Measurements from ENCODE around the gene PUS10.
"Not testable (repeated sequence)": the region's sequence is repeated elsewhere in the genome, so short reads cannot be mapped to it uniquely, and the experiment has no call there.

Gene PUS10

GRCh38 chr2:60925994-60926740 lies 91.9 kb downstream of the PUS10 start:
- 0 out of 2 replicates have a peak, but pooled peaks have one; percentile 11 for TF ChIP-seq FOXA1 (IDR thresholded peaks at IDR 0.05)
- TF ChIP-seq LEF1 (IDR thresholded peaks at IDR 0.05; ENCODE audit: borderline replicate concordance), result no peak
- no peak for TF ChIP-seq ARNT (IDR thresholded peaks at IDR 0.05)
- peak; percentile 10 for DNase-seq (ENCODE audit: extremely low spot score)
- POLR2A ChIA-PET, result no interaction called here
- CTCF ChIA-PET, result no interaction called here

GRCh38 chr2:60907329-60907728 lies 110.7 kb downstream of the PUS10 start:
- DNase-seq (ENCODE audit: extremely low spot score), result no peak
- ChIA-PET POLR2A (no interaction called here), CTCF (no interaction called here)
- TF ChIP-seq ZNF384 (IDR thresholded peaks at IDR 0.05) (no peak), FOXM1 (IDR thresholded peaks at IDR 0.05; ENCODE audit: borderline replicate concordance) (no peak), BHLHE40 (IDR thresholded peaks at IDR 0.05; ENCODE audit: borderline replicate concordance) (no peak), CTBP1 (IDR thresholded peaks at IDR 0.05; ENCODE audit: borderline replicate concordance) (no peak), TARDBP (IDR thresholded peaks at IDR 0.05) (no peak), LEF1 (IDR thresholded peaks at IDR 0.05; ENCODE audit: borderline replicate concordance) (no peak), NFRKB (IDR thresholded peaks at IDR 0.05) (no peak), FOXA1 (IDR thresholded peaks at IDR 0.05) (no peak), SP1 (IDR thresholded peaks at IDR 0.05) (no peak), SUZ12 (IDR thresholded peaks at IDR 0.05) (no peak), PKNOX1 (IDR thresholded peaks at IDR 0.05) (no peak), L3MBTL2 (conservative IDR thresholded peaks at IDR 0.05) (no peak), HDGF (IDR thresholded peaks at IDR 0.05; ENCODE audit: borderline replicate concordance) (no peak), ARNT (IDR thresholded peaks at IDR 0.05) (no peak)

GRCh38 chr2:60906395-60906794 lies 111.7 kb downstream of the PUS10 start:
- TF ChIP-seq FOXM1 (IDR thresholded peaks at IDR 0.05; ENCODE audit: borderline replicate concordance) (no peak), CTBP1 (IDR thresholded peaks at IDR 0.05; ENCODE audit: borderline replicate concordance) (no peak), ZNF384 (IDR thresholded peaks at IDR 0.05) (no peak), PKNOX1 (IDR thresholded peaks at IDR 0.05) (no peak), ELF4 (IDR thresholded peaks at IDR 0.05) (no peak), FOXK2 (IDR thresholded peaks at IDR 0.05) (no peak), HDGF (IDR thresholded peaks at IDR 0.05; ENCODE audit: borderline replicate concordance) (no peak), NFRKB (IDR thresholded peaks at IDR 0.05) (no peak), TARDBP (IDR thresholded peaks at IDR 0.05) (no peak), LEF1 (IDR thresholded peaks at IDR 0.05; ENCODE audit: borderline replicate concordance) (no peak), ARNT (IDR thresholded peaks at IDR 0.05) (no peak), L3MBTL2 (conservative IDR thresholded peaks at IDR 0.05) (no peak), SUZ12 (IDR thresholded peaks at IDR 0.05) (no peak), SP1 (IDR thresholded peaks at IDR 0.05) (no peak), BHLHE40 (IDR thresholded peaks at IDR 0.05; ENCODE audit: borderline replicate concordance) (no peak), FOXA1 (IDR thresholded peaks at IDR 0.05) (no peak)
- ChIA-PET CTCF (no interaction called here), POLR2A (no interaction called here)
- no peak for DNase-seq (ENCODE audit: extremely low spot score)

- DNase-seq (ENCODE audit: extremely low spot score); CTCF ChIA-PET; POLR2A ChIA-PET: not testable (repeated sequence)
These were observed 112.2 kb downstream of the PUS10 start for GRCh38 chr2:60905867-60906266.

GRCh38 chr2:60901296-60901695 lies 116.8 kb downstream of the PUS10 start:
- POLR2A ChIA-PET; DNase-seq (ENCODE audit: extremely low spot score); CTCF ChIA-PET: not testable (repeated sequence)

- POLR2A ChIA-PET, result no interaction called here
- no peak for DNase-seq (ENCODE audit: extremely low spot score)
- CTCF ChIA-PET, result no interaction called here
- TF ChIP-seq ZNF384 (IDR thresholded peaks at IDR 0.05) (no peak), ELF4 (IDR thresholded peaks at IDR 0.05) (no peak)
These were observed 118.2 kb downstream of the PUS10 start for GRCh38 chr2:60899892-60900249.

- CTCF ChIA-PET, result no interaction called here
These were observed 118.7 kb downstream of the PUS10 start for GRCh38 chr2:60899230-60899891.

More at GRCh38 chr2:60899230-60899891, 118.7 kb downstream of the PUS10 start:
- no peak for TF ChIP-seq SP1 (IDR thresholded peaks at IDR 0.05)
- TF ChIP-seq ELF4 (IDR thresholded peaks at IDR 0.05), result no peak
- TF ChIP-seq BHLHE40 (IDR thresholded peaks at IDR 0.05; ENCODE audit: borderline replicate concordance), result no peak
- TF ChIP-seq FOXA1 (IDR thresholded peaks at IDR 0.05), result no peak
- no peak for TF ChIP-seq SUZ12 (IDR thresholded peaks at IDR 0.05)
- no peak for TF ChIP-seq ARNT (IDR thresholded peaks at IDR 0.05)
- no peak for TF ChIP-seq FOXM1 (IDR thresholded peaks at IDR 0.05; ENCODE audit: borderline replicate concordance)
- TF ChIP-seq CTBP1 (IDR thresholded peaks at IDR 0.05; ENCODE audit: borderline replicate concordance), result no peak
- TF ChIP-seq ZNF384 (IDR thresholded peaks at IDR 0.05), result no peak
- TF ChIP-seq LEF1 (IDR thresholded peaks at IDR 0.05; ENCODE audit: borderline replicate concordance), result no peak
- TF ChIP-seq FOXK2 (IDR thresholded peaks at IDR 0.05), result no peak
- TF ChIP-seq HDGF (IDR thresholded peaks at IDR 0.05; ENCODE audit: borderline replicate concordance), result no peak
- TF ChIP-seq TARDBP (IDR thresholded peaks at IDR 0.05), result no peak
- no peak for TF ChIP-seq PKNOX1 (IDR thresholded peaks at IDR 0.05)
- no peak for TF ChIP-seq L3MBTL2 (conservative IDR thresholded peaks at IDR 0.05)
- TF ChIP-seq NFRKB (IDR thresholded peaks at IDR 0.05), result no peak
- POLR2A ChIA-PET, result no interaction called here
- DNase-seq (ENCODE audit: extremely low spot score), result no peak

Measured in HEK293T (cell line).